Measurements from ENCODE around the gene C18orf63.
"Not testable (repeated sequence)": the region's sequence is repeated elsewhere in the genome, so short reads cannot be mapped to it uniquely, and the experiment has no call there.

The C18orf63 gene

DNA sequence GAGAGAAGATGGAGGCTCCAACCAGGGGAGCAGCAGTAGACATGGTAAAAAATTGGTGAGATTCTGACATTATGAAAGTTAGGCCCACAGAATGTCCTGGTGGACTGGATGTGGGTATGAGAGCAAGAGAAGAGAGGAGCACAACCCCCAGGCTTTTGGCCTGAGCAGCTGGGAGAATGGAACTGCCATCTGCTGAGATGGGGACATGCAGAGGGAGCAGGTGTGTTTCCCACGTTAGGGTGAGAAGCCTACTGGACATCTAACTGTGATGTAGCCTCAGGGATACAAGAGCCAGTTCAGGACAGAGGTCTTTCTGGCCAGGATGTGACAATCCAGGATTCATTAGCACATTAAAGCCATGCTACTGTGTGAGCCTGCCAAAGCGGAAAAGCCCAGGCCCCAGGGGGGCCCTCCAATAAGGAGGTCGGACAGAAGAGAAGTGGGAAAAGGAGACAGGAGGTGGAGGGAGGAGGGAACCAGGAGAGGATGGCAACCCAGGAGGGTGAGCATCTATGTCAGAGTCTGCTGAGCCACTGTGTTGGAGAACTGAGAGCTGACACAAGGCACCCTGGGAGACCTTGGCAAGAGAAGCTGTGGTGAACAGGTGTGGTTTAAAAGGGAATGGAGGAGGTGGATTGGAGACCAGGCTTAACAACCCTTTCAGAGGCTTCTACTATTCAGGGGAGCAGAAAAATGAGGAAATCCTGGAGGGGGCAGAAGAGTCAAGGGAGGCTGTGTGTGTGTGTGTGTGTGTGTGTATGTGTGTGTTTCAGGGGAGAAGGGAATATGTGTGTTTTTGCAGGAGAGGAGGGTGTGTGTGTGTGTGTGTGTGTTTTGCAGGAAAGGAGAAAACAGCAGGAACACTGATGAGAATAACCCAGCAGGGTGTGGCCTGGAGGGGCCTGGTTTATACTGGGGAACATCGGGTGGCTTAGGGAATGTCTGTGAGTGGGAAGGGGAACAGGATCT is 34.3 kb upstream of the C18orf63 start:
- DNase-seq (ENCODE audit: low read depth in 1 of 2, low spot score in 1 of 2) = no peak
- no peak for TF ChIP-seq JUND (IDR thresholded peaks at IDR 0.05; ENCODE audit: low read depth)
- in situ Hi-C loops (cut with HindIII; ENCODE audit: low pct_unique_long_range_greater_than_20kb, low sequenced_read_pairs) = no loop called here

DNA sequence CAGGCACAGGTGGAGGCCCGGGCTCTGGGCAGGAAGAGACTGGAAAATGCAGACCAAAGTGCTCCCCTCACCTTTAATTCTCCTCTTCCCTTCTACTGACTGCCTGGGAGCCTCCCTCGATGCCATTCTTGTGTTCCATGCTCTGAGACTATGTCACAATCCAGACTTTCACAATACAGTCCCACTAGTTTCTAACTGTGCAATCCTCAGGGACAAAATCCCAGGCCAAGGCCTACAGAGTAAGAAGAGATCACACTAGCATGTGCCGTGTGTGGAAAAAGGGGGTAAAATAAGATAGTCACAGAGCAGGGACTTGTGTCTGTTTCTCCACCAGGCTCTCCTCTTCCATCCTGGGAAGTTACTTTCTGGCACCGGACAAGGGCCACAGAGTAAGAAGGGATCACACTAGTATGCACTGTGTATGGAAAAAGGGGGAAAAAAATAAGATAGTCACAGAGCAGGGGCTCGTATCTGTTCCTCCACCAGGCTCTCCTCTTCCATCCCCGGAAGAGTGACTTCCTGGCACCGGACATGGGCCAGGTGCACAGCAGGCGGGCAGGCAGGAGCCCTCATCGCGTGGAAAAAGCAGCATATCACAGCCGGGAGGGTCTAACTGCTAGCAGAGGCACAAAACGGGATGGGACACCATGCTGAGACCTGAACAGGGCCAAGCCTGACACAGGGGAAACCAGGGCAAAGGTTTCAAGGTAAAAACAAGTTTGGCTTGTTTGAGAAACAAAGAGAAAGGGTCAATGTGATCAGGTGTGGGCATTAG is 33.5 kb upstream of the C18orf63 start:
- TF ChIP-seq JUND (IDR thresholded peaks at IDR 0.05; ENCODE audit: low read depth) = no peak
- in situ Hi-C loops (cut with HindIII; ENCODE audit: low pct_unique_long_range_greater_than_20kb, low sequenced_read_pairs) = no loop called here
- DNase-seq (ENCODE audit: low read depth in 1 of 2, low spot score in 1 of 2) = peak in 1 of 2 experiments; percentile 42

DNA sequence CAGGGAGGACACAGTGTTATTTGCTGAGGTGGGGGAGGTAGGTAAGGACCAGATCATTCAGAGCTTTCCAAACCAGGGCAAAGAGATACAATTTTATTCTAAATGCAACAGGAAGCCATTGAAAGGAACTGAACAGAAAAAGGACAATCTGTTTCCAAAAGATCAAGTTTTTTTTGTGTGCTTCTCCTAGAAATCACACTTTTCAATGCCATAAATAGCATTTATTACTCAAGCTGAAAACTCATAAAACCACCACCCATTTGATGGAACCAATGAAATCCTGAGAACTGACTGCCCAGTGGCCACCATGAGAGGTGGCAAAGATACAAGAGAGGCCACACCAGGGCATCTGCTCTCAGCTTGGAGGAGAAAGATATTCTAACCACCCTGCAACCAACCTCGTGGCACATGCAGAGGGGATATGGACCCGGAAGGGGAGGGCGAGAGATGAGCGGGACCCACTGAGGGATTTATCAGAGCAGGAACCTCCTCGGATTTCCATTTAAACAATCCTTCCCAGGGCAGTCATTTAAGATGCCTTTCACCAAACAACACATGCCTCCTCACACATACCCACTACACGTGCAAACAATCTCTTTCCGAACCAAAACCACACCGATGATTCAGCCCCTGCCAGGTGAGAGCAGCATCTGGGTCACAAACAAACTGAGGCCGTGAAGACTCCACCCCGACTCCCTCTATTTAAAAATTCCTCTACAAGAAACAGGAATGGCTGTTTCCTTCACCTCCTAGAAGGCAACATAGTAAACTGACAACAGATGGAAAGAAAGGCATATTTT is 32.7 kb upstream of the C18orf63 start:
- DNase-seq (ENCODE audit: low read depth in 1 of 2, low spot score in 1 of 2) = no peak
- no peak for TF ChIP-seq JUND (IDR thresholded peaks at IDR 0.05; ENCODE audit: low read depth)
- in situ Hi-C loops (cut with HindIII; ENCODE audit: low pct_unique_long_range_greater_than_20kb, low sequenced_read_pairs) = no loop called here

- DNase-seq (ENCODE audit: low read depth in 1 of 2, low spot score in 1 of 2) = no peak
- in situ Hi-C loops (cut with HindIII; ENCODE audit: low pct_unique_long_range_greater_than_20kb, low sequenced_read_pairs) = no loop called here
- TF ChIP-seq JUND (IDR thresholded peaks at IDR 0.05; ENCODE audit: low read depth) = no peak
These were observed 32.0 kb upstream of the C18orf63 start for GRCh38 chr18:74283646-74284045.

DNA sequence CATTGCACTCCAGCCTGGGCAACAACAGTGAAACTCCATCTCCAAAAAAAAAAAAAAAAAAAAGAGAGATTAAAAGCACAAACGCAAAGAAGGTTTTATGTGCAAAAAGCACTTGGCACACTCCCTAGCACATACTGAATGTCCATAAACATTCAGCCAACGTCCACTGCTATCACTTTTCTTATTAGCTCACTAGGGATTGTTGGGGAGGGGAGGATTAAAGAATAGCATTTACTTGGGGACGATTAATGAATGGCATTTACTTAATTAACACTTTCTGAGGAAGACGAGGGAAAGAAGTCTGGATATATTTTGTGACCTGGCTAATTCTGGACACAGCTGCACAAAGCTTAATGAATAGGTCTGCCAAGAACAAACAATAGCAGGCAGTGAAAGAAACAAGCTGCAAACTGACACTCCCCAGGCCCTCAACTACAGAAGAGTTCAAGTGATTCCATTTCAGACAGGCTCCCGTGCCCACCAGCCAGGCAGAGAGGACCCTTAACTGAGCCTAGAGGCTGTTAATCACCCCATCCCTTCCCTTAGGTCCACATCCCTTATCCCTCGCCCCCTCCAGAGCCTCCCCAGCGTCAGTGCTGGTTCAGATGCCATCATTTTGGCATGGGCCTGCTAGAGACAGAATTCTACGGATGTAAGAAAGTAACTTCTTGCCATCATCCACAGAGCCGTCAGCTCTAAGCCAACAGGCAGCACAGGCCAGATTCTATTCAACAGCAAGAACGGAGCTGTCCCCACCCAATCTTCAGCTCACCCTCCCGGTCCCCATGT is 31.3 kb upstream of the C18orf63 start:
- DNase-seq (ENCODE audit: low read depth in 1 of 2, low spot score in 1 of 2) = no peak
- TF ChIP-seq JUND (IDR thresholded peaks at IDR 0.05; ENCODE audit: low read depth) = no peak
- in situ Hi-C loops (cut with HindIII; ENCODE audit: low pct_unique_long_range_greater_than_20kb, low sequenced_read_pairs) = no loop called here

DNA sequence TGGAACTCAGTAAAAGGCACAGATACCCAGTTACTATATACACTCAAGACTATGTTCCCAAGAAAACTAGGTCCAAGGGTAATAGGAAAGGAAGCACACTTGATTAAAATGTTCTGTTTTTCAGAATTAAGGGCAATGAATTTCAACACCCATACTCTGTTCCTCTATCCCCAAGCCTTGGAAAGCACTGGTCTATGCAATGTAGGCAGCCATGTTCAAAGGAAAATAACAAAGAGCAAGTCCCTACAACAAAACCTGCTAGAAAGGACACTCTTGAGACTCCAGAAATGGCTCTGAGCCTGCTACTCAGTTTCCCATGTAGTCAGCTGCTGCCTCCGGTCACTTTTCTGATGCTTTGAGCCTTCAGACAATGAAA is 30.7 kb upstream of the C18orf63 start:
- in situ Hi-C loops (cut with HindIII; ENCODE audit: low pct_unique_long_range_greater_than_20kb, low sequenced_read_pairs) = no loop called here
- no peak for DNase-seq (ENCODE audit: low read depth in 1 of 2, low spot score in 1 of 2)

DNA sequence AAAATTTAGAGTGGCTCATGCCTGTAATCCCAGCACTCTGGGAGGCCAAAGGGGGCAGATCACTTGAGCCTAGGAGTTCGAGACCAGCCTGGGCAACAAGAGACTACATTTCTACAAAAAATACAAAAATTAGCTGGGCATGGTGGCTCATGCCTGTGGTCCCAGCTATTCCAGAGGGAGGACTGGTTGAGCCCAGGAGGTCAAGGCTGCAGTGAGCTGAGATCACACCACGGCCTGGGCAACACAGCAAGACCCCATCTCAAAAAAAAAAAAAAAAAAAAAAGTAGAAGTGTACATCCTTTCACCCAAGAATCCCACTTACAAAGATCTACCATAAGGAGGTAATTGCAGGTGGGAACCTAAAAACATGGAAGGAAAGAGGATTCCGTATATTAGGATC is 30.1 kb upstream of the C18orf63 start:
- DNase-seq (ENCODE audit: low read depth in 1 of 2, low spot score in 1 of 2); in situ Hi-C loops (cut with HindIII; ENCODE audit: low pct_unique_long_range_greater_than_20kb, low sequenced_read_pairs): not testable (repeated sequence)

More for the DNA sequence above, 30.7 kb upstream of the C18orf63 start:
- no peak for TF ChIP-seq JUND (IDR thresholded peaks at IDR 0.05; ENCODE audit: low read depth)

DNA sequence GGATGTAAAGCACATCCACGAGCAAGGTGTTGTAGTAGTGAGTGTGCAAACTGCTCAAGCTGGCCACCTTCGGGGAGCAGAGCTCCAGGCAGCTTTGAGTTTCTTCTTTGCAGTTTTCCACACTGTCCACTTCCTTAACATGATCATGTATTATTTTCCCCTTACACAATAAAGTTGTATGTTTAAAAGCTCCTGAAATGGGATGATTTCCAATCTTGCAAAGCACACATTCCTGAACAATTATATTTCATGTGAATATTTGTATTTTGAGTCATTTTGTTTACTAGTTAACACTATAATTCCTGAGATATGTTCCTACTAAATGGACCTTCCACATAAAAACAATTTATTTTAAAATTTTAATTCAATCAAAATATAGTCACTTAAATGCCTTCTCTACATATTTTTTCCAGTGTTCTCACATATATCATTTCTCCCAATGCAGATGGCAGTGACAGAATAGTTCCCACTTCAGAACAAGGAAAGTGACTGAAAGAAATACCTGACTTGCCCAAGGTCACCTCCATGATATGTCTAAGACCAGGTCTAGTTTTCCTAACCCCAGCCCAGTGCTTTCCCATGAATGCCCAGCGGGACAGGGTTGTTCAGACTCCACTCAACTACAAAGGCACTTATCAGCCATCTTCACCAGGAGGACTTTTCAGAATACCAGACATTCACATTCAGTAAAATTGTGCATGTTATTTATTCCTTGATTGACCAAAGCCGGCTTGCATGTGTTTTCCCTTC is 29.4 kb upstream of the C18orf63 start:
- no peak for DNase-seq (ENCODE audit: low read depth in 1 of 2, low spot score in 1 of 2)
- in situ Hi-C loops (cut with HindIII; ENCODE audit: low pct_unique_long_range_greater_than_20kb, low sequenced_read_pairs) = no loop called here
- no peak for TF ChIP-seq JUND (IDR thresholded peaks at IDR 0.05; ENCODE audit: low read depth)

GRCh38 chr18:74286856-74287255 is 28.8 kb upstream of the C18orf63 start:
- no peak for DNase-seq (ENCODE audit: low read depth in 1 of 2, low spot score in 1 of 2)
- no peak for TF ChIP-seq JUND (IDR thresholded peaks at IDR 0.05; ENCODE audit: low read depth)
- in situ Hi-C loops (cut with HindIII; ENCODE audit: low pct_unique_long_range_greater_than_20kb, low sequenced_read_pairs) = no loop called here

DNA sequence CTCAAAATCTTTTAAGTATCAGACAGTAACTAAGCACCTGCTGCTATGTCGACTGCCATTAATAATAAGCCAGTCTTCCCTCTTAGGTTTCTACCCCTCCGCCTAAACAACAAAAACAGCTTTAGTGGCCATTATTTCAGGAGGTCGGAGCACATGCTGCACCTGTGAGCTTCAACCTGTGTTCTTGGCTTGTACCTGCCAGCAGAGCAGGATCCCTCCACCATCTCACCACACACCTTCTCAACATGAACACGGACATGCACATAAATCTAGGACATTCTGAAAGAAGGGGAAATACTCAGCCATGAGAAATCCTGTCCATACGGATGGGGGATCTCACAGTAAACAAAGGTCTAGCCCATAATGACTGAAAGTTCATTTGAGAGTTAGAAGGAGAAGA is 27.6 kb upstream of the C18orf63 start:
- in situ Hi-C loops (cut with HindIII; ENCODE audit: low pct_unique_long_range_greater_than_20kb, low sequenced_read_pairs) = no loop called here
- no peak for DNase-seq (ENCODE audit: low read depth in 1 of 2, low spot score in 1 of 2)

DNA sequence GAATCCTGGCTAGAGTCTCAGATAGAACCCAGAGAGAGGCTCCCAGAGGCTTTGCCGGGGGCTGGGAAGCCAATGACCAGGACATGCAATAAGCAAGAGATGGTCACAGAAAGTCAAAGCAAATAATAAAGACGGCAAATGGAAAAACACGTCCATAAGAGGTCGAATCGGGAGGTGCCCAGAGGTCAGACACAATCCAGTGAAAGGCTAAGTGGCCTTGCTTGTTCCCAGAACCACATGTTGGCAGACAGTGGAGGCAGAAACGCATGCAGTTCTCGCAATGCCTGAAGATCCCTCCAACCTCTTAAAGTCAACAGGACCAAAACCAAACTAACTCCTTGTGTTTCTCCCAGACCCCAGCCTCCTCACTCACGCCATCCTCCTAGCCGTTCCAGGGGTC is 26.9 kb upstream of the C18orf63 start:
- in situ Hi-C loops (cut with HindIII; ENCODE audit: low pct_unique_long_range_greater_than_20kb, low sequenced_read_pairs) = no loop called here
- no peak for TF ChIP-seq JUND (IDR thresholded peaks at IDR 0.05; ENCODE audit: low read depth)
- no peak for DNase-seq (ENCODE audit: low read depth in 1 of 2, low spot score in 1 of 2)

More for the DNA sequence above, 27.6 kb upstream of the C18orf63 start:
- no peak for TF ChIP-seq JUND (IDR thresholded peaks at IDR 0.05; ENCODE audit: low read depth)
